Neural progenitor cell (in vitro differentiated cells): ENCODE measurements around the gene LRRC8A.

Source experiments
- CTCF ChIP-seq: fragments of 200-600 bp; sonication (generic); IDR thresholded peaks from 2 replicates; pipeline ENCODE4 v1.5.1; 2017; ENCODE audit warnings: antibody characterized with exemption, mild to moderate bottlenecking
- EZH2phosphoT487 ChIP-seq: fragments of 200-600 bp; sonication (generic); IDR thresholded peaks from 2 replicates; pipeline ENCODE4 v1.6.1; 2017; ENCODE audit warnings: antibody characterized with exemption

DNA sequence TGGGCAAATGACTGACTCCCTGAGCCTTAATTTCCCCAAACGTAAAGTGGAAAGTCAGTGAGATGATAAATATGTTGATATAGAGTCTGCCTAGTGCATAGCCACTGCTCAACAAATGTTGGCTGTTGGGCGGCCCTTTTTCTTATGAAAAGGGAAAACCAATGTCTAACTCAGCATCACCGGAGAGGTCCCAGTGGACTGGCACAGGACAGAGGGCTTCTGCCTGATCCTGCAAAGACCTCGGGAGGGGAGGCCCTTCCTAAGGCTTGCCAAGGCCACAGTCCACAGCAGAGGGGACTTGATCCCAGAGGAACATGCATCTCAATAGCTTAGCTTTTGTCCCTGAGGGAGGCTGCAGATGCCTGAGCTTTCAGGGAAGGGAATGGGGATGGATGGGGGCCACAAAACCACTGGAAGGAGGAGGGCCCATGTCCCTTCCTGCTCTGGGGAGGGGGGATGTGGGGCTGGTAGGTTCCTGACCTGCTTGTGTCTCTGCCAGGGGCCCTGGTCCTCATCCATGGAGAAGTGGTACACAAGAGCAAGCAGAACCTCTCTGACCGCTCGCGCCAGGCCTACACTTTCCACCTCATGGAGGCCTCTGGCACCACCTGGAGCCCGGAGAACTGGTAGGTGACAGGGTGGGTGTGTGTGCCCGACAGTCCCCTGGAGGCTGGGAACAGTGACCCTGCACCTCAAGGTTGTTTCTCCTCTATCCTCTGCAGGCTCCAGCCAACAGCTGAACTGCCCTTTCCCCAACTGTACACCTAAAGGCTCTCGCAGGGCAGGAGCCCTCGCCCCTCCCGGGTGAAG lies 59.2 kb downstream of the LRRC8A start:
- TF ChIP-seq CTCF (no peak), EZH2phosphoT487 (no peak)
